Endothelial cell of umbilical vein (primary cell): ENCODE results near the gene IBA57. TPM values are rescaled to one million over a fixed set of nuclear protein-coding genes. Genes with fewer than 3 reads are reported as not detected.

Experiments
- BruUV-seq: library from RNA; stranded (reverse); fragments of 400-500 nt; replicated peaks from 2 replicates; lab custom pipeline; 2021; lab: Mats Ljungman, UMichigan
- CTCF ChIA-PET: fragments of 300-600, 350-600 bp; sonication (Branson Sonifier 250); formaldehyde crosslinking; loops from one replicate; lab custom pipeline; 2021; ENCODE audit warnings: antibody characterized with exemption, inconsistent platforms; lab: Charles Lee
- POLR2A ChIA-PET: fragments of 300-600, 350-600 bp; sonication (Branson Sonifier 250); formaldehyde crosslinking; loops from one replicate; lab custom pipeline; 2021; ENCODE audit warnings: antibody characterized with exemption, inconsistent platforms; lab: Charles Lee
- DNase-seq: peaks from one replicate; pipeline ENCODE4 v3.0.0-alpha.2; 2011; ENCODE audit warnings: low read depth, low spot score
- FAIRE-seq: peaks from 2 replicates; lab custom pipeline; 2011; peaks lifted over from hg19 to GRCh38; lab: Jason Lieb, UNC
- H2AFZ ChIP-seq: 2 replicates; pipeline ENCODE4 v1.6.0; 2012; ENCODE audit warnings: low read depth, low read length, control low read depth, inconsistent platforms
- H3K27ac ChIP-seq: 2 replicates; pipeline ENCODE4 v1.5.1; 2011; ENCODE audit warnings: low read depth, mild to moderate bottlenecking, control low read depth, low read length, moderate library complexity; ENCODE audit not compliant: insufficient read depth
- H3K27me3 ChIP-seq, 2 experiments: 2 replicates each; pipeline versions ENCODE4 v1.6.0 to v1.6.1; 2011; ENCODE audit warnings: low read length in 2 of 2, mixed read lengths in 1 of 2; ENCODE audit not compliant: control insufficient read depth in 2 of 2, insufficient read depth in 2 of 2
- H3K36me3 ChIP-seq, 2 experiments: 2 replicates in 1 of 2; 3 replicates in 1 of 2; pipeline ENCODE4 v1.5.1; 2011; ENCODE audit warnings: low read length in 2 of 2, mild to moderate bottlenecking in 1 of 2, moderate library complexity in 1 of 2; ENCODE audit not compliant: control insufficient read depth in 2 of 2, insufficient read depth in 2 of 2; ENCODE audit errors: extremely low read depth in 1 of 2
- H3K4me1 ChIP-seq: 3 replicates; pipeline ENCODE4 v1.5.1; 2011; ENCODE audit warnings: mild to moderate bottlenecking, low read length; ENCODE audit not compliant: control insufficient read depth, insufficient read depth; ENCODE audit errors: extremely low read depth
- H3K4me2 ChIP-seq: 2 replicates; pipeline ENCODE4 v1.6.1; 2011; ENCODE audit warnings: low read length, control low read depth, mixed read lengths; ENCODE audit not compliant: insufficient read depth
- H3K4me3 ChIP-seq, 3 experiments: fragments of 200-600 bp in 1 of 3; sonication (generic), shearing (Covaris generic) in 1 of 3; replicated peaks in 1 of 3; 2 replicates each; pipeline ENCODE4 v1.5.1; 2011 to 2016; ENCODE audit warnings: control low read depth in 3 of 3, low read length in 3 of 3, mild to moderate bottlenecking in 2 of 3, inconsistent platforms in 1 of 3, low read depth in 1 of 3, moderate library complexity in 1 of 3; ENCODE audit not compliant: insufficient read depth in 1 of 3
- H3K79me2 ChIP-seq: 2 replicates; pipeline ENCODE4 v1.6.0; 2012; ENCODE audit warnings: low read length, inconsistent platforms; ENCODE audit not compliant: control insufficient read depth, insufficient read depth
- H3K9ac ChIP-seq: replicated peaks from 2 replicates; pipeline ENCODE3; 2011; ENCODE audit warnings: low read length, control low read depth; ENCODE audit not compliant: insufficient read depth; ENCODE audit errors: extremely low read depth
- H3K9me1 ChIP-seq: replicated peaks from 3 replicates; pipeline ENCODE4 v1.6.0; 2011; ENCODE audit warnings: mild to moderate bottlenecking, low read length; ENCODE audit not compliant: control insufficient read depth, insufficient read depth; ENCODE audit errors: extremely low read depth
- H3K9me3 ChIP-seq: replicated peaks from 2 replicates; pipeline ENCODE4 v1.5.1; 2012; ENCODE audit warnings: low read length, inconsistent platforms; ENCODE audit not compliant: control insufficient read depth, insufficient read depth
- H4K20me1 ChIP-seq: replicated peaks from 2 replicates; pipeline ENCODE3; 2011; ENCODE audit warnings: mild to moderate bottlenecking, low read length; ENCODE audit not compliant: control insufficient read depth, insufficient read depth; ENCODE audit errors: extremely low read depth
- EZH2 ChIP-seq: IDR thresholded peaks from 2 replicates; pipeline ENCODE4 v1.6.1; 2012; ENCODE audit warnings: borderline replicate concordance, low read depth, mild to moderate bottlenecking, moderate library complexity, low read length, inconsistent platforms; ENCODE audit not compliant: severe bottlenecking
- FOS ChIP-seq: IDR thresholded peaks from 2 replicates; pipeline ENCODE4 v1.6.1; 2011; ENCODE audit warnings: mild to moderate bottlenecking, low read length, moderate library complexity, borderline replicate concordance; ENCODE audit not compliant: insufficient read depth
- GATA2 ChIP-seq: IDR thresholded peaks from 2 replicates; pipeline ENCODE4 v1.7.0; 2011; ENCODE audit warnings: low read depth, mild to moderate bottlenecking, moderate library complexity, mixed read lengths, low read length; ENCODE audit not compliant: insufficient read length, insufficient read depth
- JUN ChIP-seq: IDR thresholded peaks from 2 replicates; pipeline ENCODE4 v1.6.1; 2011; ENCODE audit warnings: borderline replicate concordance, low read depth; ENCODE audit not compliant: insufficient read length, insufficient read depth
- MYC ChIP-seq: IDR thresholded peaks from one replicate; pipeline ENCODE4 v1.6.1; 2011; ENCODE audit warnings: mild to moderate bottlenecking, low read depth, low read length
- POLR2A ChIP-seq: IDR thresholded peaks from 2 replicates; pipeline ENCODE4 v1.6.1; 2012; ENCODE audit warnings: low read depth, mild to moderate bottlenecking, control low read depth, low read length
- POLR2AphosphoS5 ChIP-seq: IDR thresholded peaks from 2 replicates; pipeline ENCODE4 v1.6.1; 2012; ENCODE audit warnings: low read depth, mild to moderate bottlenecking, control low read depth, low read length, moderate library complexity; ENCODE audit not compliant: insufficient read depth
- dilution Hi-C: fragments of 300-500 bp; cut with MboI; formaldehyde crosslinking; loops from one replicate; pipeline ENCODE4 v1.15.0; 2019; ENCODE audit warnings: low sequenced_read_pairs; ENCODE audit not compliant: extremely low pct_ligation_motif_present
- intact Hi-C: fragments of 100-400 bp; cut with micrococcal nuclease; formaldehyde crosslinking; loops from one replicate; pipeline ENCODE4 v1.10.0; 2022
- polyA plus RNA-seq, 4 experiments: library from polyadenylated mRNA; depleted of rRNA in 3 of 4; stranded (reverse) in 3 of 4; unstranded in 1 of 4; fragments of >200 nt; gene quantifications; 2 replicates each; pipeline versions ENCODE4 v1.2.1 to v1.2.3, GENCODE V29; 2011 to 2012; ENCODE audit warnings: missing spikeins in 1 of 4
- total RNA-seq: library from RNA; stranded (reverse); gene quantifications from 2 replicates; pipeline ENCODE4 v1.2.3, GENCODE V29; 2021
- TF ChIP-seq, protein P1 (sequence below): IDR thresholded peaks from 2 replicates; pipeline ENCODE4 v1.6.1; 2011; ENCODE audit not compliant: insufficient read depth, insufficient read length
- TF ChIP-seq, protein P2 (sequence below), 2 donors: IDR thresholded peaks; 1 replicate in 1 of 2; 2 replicates in 1 of 2; pipeline ENCODE4 v1.5.1; 2011; ENCODE audit warnings: low read length in 2 of 2, mild to moderate bottlenecking in 2 of 2, moderate library complexity in 2 of 2, control low read depth in 1 of 2, inconsistent platforms in 1 of 2, low read depth in 1 of 2; ENCODE audit not compliant: insufficient read depth in 1 of 2; ENCODE audit errors: extremely low read depth in 1 of 2

Gene IBA57
- total and polyA plus RNA-seq, 2 donors (not counting 3 experiments of a cell fraction or from before 2014, with no cell fraction given): 3.4 to 7.7 TPM

DNA sequence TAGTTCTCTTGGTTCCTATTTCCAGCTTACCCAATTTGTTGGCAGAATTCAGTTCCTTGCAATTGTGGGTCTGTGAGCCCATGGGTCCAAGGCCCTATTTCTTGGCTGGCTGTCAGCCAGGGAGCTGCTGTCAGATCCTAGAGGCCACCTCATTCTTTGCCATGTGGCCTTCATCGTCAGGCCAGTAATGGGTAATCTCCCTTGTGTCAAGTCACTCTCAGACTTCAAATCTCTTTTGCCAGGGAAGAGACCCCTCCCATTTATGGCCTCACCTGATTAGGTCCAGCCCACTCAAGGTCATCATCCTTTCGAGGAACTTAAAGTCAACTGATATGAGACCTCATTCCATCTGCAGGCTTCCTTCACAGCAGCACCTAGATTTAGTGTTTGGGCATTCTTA lies 60.1 kb downstream of the IBA57 start:
- no peak for TF ChIP-seq POLR2AphosphoS5
- no peak for TF ChIP-seq FOS
- TF ChIP-seq, protein P1, sequence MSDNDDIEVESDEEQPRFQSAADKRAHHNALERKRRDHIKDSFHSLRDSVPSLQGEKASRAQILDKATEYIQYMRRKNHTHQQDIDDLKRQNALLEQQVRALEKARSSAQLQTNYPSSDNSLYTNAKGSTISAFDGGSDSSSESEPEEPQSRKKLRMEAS: no peak
- TF ChIP-seq MYC: no peak
- no peak for TF ChIP-seq GATA2
- no peak for TF ChIP-seq EZH2
- TF ChIP-seq, protein P2, sequence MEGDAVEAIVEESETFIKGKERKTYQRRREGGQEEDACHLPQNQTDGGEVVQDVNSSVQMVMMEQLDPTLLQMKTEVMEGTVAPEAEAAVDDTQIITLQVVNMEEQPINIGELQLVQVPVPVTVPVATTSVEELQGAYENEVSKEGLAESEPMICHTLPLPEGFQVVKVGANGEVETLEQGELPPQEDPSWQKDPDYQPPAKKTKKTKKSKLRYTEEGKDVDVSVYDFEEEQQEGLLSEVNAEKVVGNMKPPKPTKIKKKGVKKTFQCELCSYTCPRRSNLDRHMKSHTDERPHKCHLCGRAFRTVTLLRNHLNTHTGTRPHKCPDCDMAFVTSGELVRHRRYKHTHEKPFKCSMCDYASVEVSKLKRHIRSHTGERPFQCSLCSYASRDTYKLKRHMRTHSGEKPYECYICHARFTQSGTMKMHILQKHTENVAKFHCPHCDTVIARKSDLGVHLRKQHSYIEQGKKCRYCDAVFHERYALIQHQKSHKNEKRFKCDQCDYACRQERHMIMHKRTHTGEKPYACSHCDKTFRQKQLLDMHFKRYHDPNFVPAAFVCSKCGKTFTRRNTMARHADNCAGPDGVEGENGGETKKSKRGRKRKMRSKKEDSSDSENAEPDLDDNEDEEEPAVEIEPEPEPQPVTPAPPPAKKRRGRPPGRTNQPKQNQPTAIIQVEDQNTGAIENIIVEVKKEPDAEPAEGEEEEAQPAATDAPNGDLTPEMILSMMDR (IDR thresholded peaks at IDR 0.05; ENCODE audit: extremely low read depth in 1 of 2, insufficient read depth in 1 of 2, low read depth in 1 of 2, low read length in 2 of 2): no peak
- no peak for TF ChIP-seq JUN
- no peak for TF ChIP-seq POLR2A
- Histone ChIP-seq H3K9ac (no peak overlapping the region), H4K20me1 (no peaks in the 10 kb centered on the region), H3K9me3 (no peaks in the 10 kb centered on the region), H3K27me3 (peaks cover 0 to 3% of the 10 kb centered on the region in 2 experiments), H3K4me3 (no peak overlapping the region), H3K4me2 (no peak overlapping the region), H3K9me1 (no peaks in the 10 kb centered on the region), H3K4me1 (no peaks in the 10 kb centered on the region), H3K79me2 (no peaks in the 10 kb centered on the region), H3K36me3 (no peaks in the 10 kb centered on the region), H2AFZ (no peak overlapping the region), H3K27ac (no peak overlapping the region)
- CTCF ChIA-PET: interaction anchor here (1.1 kb wide), 1 partner anchor 11 kb away, joined by 3 read pairs; no protein-coding TSS in a partner anchor
- DNase-seq: no peak
- FAIRE-seq: no peak
- POLR2A ChIA-PET: no interaction called here
- no TSS peak for BruUV-seq
- intact Hi-C loops (no loop called here), dilution Hi-C loops (no loop called here)
